A549 (cell line): ENCODE data around the gene SGTB.

ENCODE experiments used
- CTCF ChIP-seq: fragments of >200 bp; sonication (Bioruptor Twin); formaldehyde crosslinking; IDR thresholded peaks from 3 replicates; pipeline ENCODE4 v1.5.1; 2016
- EP300 ChIP-seq, 2 experiments: fragments of >200 bp; sonication (Bioruptor Twin); formaldehyde crosslinking; IDR thresholded peaks; 2 replicates in 1 of 2; 3 replicates in 1 of 2; pipeline ENCODE4 v1.6.1; 2016 to 2017
- JUN ChIP-seq, 2 experiments: fragments of >200 bp; sonication (Bioruptor Twin); formaldehyde crosslinking; IDR thresholded peaks; 2 replicates in 1 of 2; 3 replicates in 1 of 2; pipeline ENCODE4 v1.6.1; 2016 to 2017
- POLR2A ChIP-seq: IDR thresholded peaks from 2 replicates; pipeline ENCODE4 v1.6.1; 2012; ENCODE audit warnings: mild to moderate bottlenecking, low read length
- REST ChIP-seq: fragments of 200-600 bp; sonication (generic); IDR thresholded peaks from 2 replicates; pipeline ENCODE4 v1.6.1; 2016; ENCODE audit warnings: antibody characterized with exemption, mild to moderate bottlenecking, moderate library complexity
- TF ChIP-seq, protein P1 (sequence below): fragments of 150-350 bp; IDR thresholded peaks from 2 replicates; pipeline ENCODE4 v1.6.1; 2014; ENCODE audit warnings: low read depth, mild to moderate bottlenecking, low read length

- TF ChIP-seq POLR2A (no peak), REST (no peak), EP300 (IDR thresholded peaks at IDR 0.05) (no peak), CTCF (no peak), JUN (IDR thresholded peaks at IDR 0.05) (no peak)
- TF ChIP-seq, protein P1, sequence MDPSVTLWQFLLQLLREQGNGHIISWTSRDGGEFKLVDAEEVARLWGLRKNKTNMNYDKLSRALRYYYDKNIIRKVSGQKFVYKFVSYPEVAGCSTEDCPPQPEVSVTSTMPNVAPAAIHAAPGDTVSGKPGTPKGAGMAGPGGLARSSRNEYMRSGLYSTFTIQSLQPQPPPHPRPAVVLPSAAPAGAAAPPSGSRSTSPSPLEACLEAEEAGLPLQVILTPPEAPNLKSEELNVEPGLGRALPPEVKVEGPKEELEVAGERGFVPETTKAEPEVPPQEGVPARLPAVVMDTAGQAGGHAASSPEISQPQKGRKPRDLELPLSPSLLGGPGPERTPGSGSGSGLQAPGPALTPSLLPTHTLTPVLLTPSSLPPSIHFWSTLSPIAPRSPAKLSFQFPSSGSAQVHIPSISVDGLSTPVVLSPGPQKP = no peak
Measured at GRCh38 chr5:65736011-65736410, 14.1 kb upstream of the SGTB start.
